Amniotic stem cell (primary cell): ENCODE results near the gene MYO7B.

Experiments used
- DNase-seq: peaks from one replicate; lab custom pipeline; 2025; lab: John Stamatoyannopoulos, UW

The MYO7B gene

DNA sequence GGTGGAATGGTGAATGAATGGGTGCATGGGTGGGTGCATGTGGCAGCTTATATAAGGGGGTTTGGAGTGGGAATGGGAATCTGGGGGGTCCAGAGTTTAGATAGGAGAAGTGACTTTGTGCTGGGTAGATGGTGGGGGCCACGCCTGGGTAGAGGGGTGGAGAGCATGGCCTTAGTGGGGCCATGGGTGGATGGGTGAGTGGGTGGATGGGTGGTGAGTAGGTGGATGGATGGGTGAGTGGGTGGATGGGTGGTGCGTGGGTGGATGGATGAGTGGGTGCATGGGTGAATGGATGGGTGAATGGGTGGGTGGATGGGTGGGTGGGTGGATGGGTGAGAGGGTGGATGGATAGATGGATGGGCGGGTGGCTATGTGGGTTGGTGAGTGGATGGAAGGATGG lies 53.9 kb downstream of the MYO7B start:
- no peak for DNase-seq

DNA sequence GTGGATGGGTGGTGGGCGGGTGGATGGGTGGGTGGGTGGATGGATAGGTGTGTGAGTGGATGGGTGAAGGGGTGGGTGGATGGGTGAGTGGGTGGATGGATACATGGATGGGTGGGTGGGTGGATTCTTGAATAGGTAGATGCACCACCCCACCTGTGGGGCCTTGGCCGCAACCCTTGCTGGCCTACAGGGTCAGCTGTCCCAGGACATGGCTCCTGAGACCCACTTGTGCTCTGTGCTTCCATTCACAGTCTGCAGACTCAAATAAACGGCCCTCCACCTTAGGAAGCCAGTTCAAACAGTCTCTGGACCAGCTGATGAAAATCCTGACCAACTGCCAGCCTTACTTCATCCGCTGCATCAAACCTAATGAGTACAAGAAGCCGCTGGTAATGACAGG lies 54.4 kb downstream of the MYO7B start:
- DNase-seq: no peak

- DNase-seq: no peak
These were observed 55.1 kb downstream of the MYO7B start for GRCh38 chr2:127590386-127591190.

- DNase-seq: peak; percentile 10
These were observed 55.9 kb downstream of the MYO7B start for GRCh38 chr2:127591221-127591923.

- no peak for DNase-seq
These were observed 57.3 kb downstream of the MYO7B start for GRCh38 chr2:127592761-127593227.

GRCh38 chr2:127593228-127594115 lies 58.0 kb downstream of the MYO7B start:
- no peak for DNase-seq

GRCh38 chr2:127594116-127594591 lies 58.7 kb downstream of the MYO7B start:
- DNase-seq: no peak

DNA sequence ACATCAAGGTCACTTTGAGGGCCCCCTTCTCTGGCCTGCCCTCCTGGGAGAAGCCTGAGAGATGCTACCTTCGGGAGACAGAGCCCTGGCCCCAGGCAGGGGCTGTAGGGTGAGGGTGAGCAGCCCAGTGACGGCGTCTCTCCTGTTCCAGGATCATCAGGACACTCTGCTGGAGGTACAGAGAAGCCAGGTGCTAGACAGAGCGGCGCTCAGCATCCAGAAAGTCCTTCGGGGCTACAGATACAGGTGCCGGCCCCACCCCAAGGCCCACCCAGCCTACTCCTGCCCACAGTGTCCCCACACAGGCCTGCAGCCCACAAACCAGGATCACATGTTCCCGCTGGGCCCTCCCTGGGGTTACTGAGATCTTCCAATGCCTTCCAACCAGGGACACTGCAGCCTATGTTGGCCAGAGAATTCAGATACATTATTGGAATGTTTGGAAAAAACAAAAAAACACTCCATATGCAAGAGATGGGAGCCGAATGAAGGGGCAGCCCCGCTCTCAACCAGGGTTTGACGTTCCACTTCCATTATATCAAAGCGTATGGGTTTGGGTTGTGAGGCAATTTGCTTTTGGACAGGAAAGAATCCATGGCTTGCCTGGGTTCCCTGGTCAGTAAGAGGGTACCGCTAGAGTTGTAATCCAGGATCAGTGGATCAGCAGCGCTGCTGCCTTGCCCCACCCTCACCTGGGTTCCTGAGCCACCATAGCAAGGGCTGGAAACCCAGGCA lies 61.0 kb downstream of the MYO7B start:
- no peak for DNase-seq

DNA sequence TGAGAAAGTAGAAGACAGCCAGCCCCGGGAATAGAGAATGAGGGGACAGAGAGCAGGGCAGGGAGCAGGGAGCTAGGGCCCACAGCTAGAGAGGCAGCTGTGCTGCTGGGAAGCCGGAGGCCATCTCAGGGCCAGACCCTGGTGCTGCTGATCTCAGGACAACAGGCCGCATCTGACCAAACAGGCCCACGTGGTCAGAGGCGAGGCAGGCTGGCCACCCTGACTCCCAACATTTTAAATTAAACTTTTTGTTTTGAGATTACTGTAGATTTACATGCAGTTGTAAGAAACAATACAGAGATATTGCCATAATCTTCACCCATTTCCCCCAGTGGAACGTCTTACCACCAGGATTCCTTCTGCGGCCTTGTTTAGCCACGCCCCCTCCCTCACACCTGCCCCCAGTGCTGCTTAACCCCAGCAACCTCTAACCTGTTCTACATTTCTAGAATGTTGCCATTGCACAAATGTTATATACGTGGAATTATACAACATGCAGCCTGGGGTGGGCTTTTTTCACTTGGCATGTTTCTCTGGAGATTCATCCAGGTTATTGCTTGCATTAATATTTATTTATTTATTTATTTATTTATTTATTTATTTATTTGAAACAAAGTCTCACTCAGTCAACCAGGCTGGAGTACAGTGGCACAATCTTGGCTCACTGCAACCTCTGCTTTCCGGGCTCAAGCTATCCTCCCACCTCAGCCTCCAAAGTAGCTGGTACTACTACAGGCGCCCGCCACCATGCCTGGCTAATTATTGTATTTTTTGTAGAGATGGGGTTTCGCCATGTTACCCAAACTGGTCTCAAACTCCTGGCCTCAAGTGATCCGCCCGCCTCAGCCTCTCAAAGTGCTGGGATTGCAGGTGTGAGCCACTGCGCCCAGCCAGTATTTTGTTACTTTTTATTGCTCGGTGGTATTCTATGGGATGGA lies 61.8 kb downstream of the MYO7B start:
- no peak for DNase-seq

DNA sequence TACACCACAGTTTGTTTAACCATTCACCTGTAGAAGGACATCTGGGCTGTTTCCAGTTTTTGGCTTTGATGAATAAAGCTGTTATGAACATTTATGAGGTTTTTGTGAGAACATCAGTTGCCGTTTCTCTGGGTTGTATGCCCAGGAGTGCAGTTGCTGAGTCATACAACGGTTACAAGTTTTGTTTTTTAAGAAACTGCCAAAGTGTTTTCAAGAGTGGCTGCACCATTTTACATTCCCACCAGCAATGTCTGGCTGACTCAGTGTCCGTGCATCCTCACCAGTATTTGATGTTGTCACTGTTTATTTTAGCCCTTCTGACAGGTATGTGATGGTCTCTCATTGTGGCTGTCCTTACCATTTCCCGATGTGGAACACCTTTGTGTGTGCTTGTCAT lies 62.5 kb downstream of the MYO7B start:
- no peak for DNase-seq

GRCh38 chr2:127598711-127599110 lies 63.2 kb downstream of the MYO7B start:
- no peak for DNase-seq

- DNase-seq: peak; percentile 13
These were observed 63.7 kb downstream of the MYO7B start for GRCh38 chr2:127599211-127599610.

DNA sequence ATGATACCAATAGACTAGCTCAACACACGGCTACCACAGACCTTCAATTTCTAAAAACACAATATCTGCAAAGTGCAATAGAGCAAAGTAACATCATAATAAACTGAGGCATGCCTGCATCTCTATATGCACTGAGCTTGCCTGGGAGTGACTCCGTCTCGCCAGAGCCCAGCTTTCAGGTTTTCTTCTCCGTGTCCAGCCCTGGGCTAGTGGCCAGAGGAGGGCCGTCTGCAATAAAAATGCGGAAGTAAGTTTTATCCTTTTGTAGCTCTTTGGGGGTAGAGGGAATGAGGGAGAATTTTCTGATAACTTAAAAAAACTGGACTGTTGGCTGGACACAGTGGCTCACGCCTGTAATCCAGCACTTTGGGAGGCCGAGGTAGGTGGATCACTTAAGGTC lies 69.5 kb downstream of the MYO7B start:
- DNase-seq: no peak

DNA sequence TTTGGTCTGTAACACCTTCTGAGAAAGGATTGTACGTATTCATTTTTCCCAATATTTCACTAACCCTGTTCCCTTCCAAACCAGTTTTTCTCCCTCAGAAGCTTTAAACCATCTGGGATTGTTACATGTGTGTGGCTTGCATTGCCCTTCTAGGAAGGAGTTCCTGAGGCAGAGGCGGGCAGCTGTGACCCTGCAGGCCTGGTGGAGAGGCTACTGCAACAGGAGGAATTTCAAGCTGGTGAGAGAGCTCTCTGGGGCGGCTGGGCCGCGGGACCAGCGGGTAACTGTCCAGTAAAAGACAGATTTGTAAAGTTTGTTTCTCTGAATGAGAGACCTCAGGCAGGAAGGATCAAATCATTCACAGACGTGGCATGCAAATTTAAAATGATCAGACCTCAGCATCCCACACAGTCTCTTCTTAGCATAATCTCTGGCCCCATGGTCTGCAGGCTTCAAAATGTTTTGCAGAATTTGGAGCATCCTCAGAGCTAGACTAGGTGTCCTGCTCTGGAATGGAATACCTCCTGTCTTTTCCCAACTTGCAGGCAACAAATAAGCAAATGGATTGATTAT lies 70.3 kb downstream of the MYO7B start:
- DNase-seq: no peak

GRCh38 chr2:127606625-127607398 lies 71.3 kb downstream of the MYO7B start:
- no peak for DNase-seq

DNA sequence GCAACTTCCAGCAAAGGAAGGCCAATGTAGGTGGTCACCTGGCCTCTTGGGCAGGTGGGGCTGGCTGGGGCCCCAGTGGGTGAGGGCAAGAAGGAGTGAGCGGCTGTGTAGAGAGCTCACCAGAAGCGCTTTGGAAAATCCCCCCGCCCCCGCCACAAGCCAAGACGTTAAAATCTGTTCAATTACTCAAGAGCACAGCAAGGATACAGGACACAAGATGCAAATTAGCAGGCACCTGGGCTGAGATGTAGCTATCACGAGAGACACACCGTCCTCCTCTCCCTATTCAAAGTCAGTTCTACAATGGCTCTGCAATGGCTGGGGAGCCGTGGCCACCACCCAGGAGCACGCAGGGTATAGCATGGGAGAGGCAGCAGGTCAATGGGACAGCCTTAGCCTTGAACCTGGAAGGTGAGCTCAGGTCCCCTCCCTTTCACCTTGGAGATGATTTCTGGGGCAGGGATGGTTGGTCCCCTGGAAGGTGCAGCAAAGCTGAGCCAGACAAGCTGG lies 72.0 kb downstream of the MYO7B start:
- no peak for DNase-seq

- DNase-seq: no peak
These were observed 72.9 kb downstream of the MYO7B start for GRCh38 chr2:127608061-127609030.
